ENCODE results near the gene HERPUD2.
"Not testable (repeated sequence)": the region's sequence is repeated elsewhere in the genome, so short reads cannot be mapped to it uniquely, and the experiment has no call there.

- TF ChIP-seq CTCF (IDR thresholded peaks at IDR 0.05 in 4 of 5, conservative IDR thresholded peaks at IDR 0.05 in 1 of 5); POLR2A (IDR thresholded peaks at IDR 0.05): not testable (repeated sequence)
Observed at GRCh38 chr7:35698382-35698781, 3.4 kb upstream of the HERPUD2 start.
